ENCODE measurements around the gene PCTP.

- TF ChIP-seq, protein P1, sequence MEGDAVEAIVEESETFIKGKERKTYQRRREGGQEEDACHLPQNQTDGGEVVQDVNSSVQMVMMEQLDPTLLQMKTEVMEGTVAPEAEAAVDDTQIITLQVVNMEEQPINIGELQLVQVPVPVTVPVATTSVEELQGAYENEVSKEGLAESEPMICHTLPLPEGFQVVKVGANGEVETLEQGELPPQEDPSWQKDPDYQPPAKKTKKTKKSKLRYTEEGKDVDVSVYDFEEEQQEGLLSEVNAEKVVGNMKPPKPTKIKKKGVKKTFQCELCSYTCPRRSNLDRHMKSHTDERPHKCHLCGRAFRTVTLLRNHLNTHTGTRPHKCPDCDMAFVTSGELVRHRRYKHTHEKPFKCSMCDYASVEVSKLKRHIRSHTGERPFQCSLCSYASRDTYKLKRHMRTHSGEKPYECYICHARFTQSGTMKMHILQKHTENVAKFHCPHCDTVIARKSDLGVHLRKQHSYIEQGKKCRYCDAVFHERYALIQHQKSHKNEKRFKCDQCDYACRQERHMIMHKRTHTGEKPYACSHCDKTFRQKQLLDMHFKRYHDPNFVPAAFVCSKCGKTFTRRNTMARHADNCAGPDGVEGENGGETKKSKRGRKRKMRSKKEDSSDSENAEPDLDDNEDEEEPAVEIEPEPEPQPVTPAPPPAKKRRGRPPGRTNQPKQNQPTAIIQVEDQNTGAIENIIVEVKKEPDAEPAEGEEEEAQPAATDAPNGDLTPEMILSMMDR (IDR thresholded peaks at IDR 0.05) = no peak
- no peak for TF ChIP-seq POLR2A (IDR thresholded peaks at IDR 0.05)
Measured at GRCh38 chr17:55768936-55769624, 18.2 kb downstream of the PCTP start.
